Stimulated activated CD4-positive, alpha-beta T cell treated with anti-CD3 and anti-CD28 coated beads, Interleukin-4, amount 100 ng/mL, for 24 hours (primary cell): ENCODE measurements around the gene PLCB1.

Experiments
- DNase-seq: peaks from one replicate; pipeline ENCODE4 v3.0.0-alpha.2; 2020

The PLCB1 gene

DNA sequence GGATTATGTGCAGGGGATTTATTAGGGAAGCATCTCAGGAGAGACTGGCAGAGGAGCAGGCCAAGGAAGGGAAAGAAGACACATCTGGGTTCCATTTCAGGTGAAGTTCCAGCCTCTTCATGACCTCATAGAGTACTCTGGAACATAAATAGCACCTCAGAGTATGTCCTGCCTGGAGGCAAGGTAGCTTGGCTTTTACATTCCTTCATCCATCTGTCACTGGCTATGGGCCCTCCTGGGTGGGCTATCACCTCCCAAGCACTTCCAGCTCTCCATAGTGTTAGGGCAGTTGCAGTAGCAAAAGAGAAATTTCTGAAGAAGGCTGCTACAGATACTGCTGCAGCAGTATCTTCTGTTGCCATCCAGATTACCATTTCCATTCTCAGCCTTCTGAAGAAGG, 116.0 kb downstream of the PLCB1 start:
- DNase-seq: no peak

DNA sequence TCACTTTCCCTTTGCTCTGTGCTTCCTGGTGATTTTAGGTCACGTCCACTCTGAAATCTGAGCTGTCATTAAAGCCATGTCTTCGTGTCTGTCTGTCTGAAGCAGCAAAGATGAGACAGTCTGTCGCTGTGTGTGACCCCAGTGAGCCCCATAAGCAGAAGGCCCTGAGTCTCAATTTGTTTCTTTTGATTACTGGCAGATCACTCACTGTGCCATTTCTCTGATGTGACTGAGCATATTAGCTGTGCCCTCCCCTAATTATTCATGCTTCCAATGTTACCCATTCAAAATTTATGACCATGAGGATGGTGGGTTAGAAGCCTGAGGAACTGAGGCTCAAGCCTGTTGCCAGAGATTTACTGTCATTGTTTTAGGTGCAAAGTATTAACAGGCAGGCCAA, 117.6 kb downstream of the PLCB1 start:
- DNase-seq: no peak

DNA sequence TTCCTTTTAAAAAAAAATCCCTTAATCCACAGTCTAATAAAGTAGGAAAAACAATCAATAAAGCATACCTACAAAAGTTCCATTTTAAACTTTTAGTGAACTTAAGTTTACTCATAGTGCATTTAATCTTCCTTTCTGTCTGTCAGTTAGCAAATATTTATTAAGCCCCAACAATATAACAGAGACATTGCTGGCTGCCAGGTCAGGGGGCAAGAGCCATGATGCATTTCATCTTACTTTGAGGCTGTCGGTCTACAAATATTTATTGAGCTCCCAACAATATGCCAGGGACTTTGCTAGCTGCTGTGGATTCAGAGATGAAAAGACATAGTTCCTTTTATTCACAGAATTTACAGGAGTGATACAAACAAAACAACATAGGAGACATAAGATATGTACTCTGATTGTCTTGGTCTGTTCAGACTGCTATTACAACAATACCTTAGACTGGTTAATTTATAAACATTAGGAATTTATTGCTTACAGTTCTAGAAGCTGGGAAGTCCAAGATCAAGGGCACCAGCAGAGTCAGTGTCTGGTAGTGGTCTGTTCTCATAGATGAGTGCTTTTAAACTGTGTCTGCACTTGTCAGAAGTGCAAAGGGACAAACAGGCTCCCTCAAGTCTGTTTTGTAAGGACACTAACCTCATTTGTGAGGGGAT, 118.6 kb downstream of the PLCB1 start:
- no peak for DNase-seq

DNA sequence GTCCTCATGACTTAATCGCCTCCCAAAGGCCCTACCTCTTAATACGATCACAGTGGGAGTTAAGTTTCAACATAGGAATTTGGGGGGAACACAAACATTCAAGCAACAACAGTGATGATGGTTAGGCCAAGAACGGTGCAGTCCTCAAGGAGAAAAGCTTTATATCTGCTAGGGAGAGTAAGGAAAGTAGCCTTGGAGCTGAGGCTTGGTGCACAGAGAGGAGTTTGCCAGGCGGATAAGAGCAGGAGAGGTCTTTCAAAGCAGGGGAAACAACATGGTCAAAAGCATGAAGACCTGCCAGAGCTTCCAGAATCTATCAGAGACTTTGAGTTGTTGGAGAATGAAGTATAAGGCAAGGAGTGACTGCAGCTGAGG, 119.1 kb downstream of the PLCB1 start:
- DNase-seq: no peak

DNA sequence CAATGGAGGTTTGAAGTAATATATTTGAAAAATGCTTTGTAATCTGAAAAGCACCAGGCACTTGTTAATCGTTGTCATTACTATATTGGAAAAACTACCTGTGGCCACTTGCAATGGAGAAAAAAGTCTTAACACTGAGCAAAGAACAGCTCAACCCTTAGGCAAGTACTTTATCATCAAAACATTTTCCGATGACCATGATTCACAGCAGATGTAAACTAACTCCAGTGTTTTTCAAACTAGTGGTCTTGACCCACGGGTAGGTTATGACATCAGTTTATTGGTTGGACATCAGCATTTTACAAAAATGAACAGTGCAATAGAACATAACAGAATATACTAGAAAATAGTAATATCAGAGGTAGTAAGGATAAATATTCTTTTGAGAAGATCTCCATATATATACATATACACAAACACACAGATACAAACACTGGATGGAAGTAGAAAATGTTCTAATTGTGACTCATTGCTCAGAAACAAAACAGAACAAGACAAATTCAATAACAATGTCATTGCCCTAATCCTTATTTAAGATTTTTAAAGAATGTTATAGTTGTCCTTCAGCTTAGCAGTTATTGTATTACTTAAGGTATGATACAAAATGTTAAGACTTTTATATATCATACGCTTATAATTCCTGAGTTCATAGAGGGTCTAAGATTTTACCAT, 123.0 kb downstream of the PLCB1 start:
- DNase-seq: no peak

GRCh38 chr20:8255945-8256632, 124.0 kb downstream of the PLCB1 start:
- no peak for DNase-seq

DNA sequence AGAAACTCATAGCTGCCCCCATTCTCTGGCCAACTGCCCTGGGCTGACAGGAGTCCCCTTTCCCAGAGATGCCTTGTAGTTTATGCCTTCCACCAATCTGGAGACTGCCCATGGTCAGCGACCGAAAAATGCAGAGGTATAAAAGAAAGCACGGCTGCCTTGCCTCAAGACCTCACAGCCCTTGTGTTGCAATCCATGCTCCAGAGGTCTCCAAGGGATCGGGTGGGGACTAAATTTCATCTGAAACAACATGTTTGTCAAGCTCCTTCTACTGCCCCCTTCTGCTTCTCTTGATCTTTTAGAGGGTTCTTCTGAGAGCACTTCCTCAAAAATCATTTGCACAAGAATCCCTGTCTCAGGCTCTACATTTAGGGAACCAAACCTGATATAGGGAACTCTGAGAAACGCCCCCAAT, 128.8 kb downstream of the PLCB1 start:
- no peak for DNase-seq

DNA sequence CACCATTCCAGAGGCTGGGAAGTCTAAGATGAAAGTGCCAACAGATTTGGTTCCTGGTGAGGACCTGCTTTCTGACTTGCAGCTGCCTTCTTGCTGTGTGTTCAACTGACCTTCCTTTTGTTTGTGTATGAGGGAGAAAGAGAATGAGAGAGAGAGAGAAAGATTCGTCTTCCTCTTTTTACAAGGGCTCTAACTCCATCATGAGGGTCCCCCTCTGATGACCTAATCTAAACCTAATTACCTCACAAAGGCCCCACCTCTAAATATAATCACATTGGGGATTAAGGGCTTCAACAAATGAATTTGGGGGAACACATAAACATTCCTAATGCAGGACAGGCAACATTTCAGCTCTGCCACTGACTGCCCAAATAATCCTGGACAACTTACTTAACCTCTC, 130.7 kb downstream of the PLCB1 start:
- no peak for DNase-seq

DNA sequence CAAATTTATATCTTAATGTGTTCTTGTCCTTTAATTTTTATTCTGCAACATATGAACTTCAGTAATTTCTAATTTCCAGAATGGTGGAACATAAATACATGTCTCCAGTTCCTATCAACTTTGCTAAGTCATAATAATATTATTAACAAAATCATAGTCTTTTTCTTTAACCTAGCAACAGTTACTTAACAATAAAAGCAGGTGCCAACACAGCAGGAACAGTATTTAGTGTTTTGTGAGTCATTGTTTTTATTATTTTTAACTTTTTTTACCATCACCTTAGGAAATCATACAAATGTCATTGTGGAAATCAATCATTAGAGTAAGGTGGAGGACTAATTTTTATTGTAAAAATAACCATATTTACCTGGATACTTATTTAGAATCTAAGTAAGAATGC, 133.5 kb downstream of the PLCB1 start:
- DNase-seq: no peak

GRCh38 chr20:8267009-8267408, 134.9 kb downstream of the PLCB1 start:
- no peak for DNase-seq

GRCh38 chr20:8271727-8272126, 139.7 kb downstream of the PLCB1 start:
- no peak for DNase-seq

DNA sequence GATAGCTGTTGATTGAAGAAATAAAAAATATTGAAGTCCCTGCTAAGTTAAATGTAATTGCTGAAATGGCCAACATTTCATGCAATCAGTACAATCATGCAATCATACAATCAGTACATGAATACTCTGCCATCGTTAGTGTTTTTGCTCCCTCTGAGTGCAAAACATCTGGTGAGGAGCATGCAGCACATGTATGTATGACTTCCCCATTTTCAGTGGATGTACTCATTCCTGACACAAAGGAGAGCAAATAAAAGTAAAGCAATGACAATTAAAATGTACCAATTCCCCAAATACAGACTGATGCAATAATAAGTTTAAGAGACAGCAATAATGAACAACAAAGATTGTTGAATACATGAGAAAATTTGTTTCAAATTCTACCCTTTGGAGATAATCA, 140.7 kb downstream of the PLCB1 start:
- no peak for DNase-seq

GRCh38 chr20:8284902-8285301, 152.8 kb downstream of the PLCB1 start:
- no peak for DNase-seq

- DNase-seq: no peak
These were observed 155.3 kb downstream of the PLCB1 start for GRCh38 chr20:8287340-8287739.

DNA sequence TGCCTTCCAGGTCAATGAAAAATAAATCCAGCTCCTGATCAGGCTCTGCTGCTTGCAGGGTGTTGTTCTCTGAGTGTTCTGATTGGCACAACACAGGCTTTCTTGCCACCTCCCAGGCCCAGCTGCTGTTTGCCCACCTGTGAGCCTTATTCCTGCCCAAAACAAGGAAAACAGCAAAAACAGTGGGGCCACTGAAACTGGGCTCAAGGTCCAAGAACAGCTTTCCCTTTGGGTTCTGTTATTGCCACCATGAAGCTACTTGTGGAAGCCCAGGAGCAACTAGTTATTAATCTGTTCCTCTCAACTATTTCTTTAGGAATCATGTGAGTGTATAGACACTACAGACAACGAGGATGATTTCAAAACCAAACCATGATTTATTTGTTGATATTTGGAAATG, 159.1 kb downstream of the PLCB1 start:
- DNase-seq: no peak

DNA sequence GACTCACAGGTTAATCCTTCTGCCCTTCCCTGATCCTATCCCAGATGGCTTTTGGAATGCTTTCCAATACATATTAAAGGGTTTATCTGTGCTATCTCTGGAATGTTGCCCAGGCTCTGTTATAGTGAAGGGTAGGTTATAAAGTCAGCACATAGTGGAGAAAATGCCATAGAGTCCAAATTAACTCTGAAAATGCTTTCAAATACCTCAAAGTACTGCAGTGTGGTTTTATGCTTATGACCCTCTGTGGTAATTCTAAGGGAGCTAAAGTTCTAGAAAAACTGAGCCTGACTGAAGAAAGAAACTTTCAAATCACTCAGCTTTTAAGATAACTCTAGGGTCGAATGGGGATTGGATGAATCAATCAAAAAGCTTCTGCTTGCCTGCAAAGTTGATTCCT, 159.8 kb downstream of the PLCB1 start:
- DNase-seq: no peak

DNA sequence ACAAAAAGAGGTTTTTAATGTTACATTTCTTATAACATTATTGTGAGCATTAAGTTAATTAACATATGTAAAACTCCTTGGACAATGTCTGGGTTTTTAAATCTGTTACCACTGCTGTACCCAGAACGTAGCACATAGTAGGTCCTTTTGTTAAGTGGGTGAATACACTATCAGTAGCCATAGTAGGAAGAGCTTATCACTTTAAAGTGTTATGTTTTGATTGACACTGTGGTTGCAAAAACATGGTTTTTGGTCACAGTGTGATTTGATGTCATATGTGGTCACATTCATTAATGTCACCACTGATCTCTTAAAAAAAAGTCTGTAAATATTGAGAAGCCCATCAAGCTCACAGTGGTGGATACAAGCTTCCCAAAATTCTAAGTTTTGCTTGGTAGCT, 160.7 kb downstream of the PLCB1 start:
- DNase-seq: no peak

DNA sequence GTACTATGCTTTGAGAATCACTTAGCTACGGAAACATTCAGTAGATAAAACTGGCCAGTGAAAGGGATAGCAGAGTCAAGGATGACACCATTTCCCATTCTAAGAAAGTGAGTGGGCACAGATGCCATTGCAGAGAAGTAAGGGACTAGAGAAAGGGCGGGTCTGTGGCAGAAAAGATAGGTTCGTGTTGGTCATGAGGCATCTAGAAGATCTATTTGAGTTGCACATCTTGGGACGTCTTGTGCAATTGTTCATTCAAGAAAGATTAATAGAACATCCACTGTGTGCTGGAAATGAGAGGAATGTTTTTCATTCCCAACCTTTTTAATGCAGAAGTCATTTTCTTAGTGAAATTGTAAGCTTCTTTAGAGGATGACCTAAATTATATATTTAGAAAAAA, 161.7 kb downstream of the PLCB1 start:
- no peak for DNase-seq

DNA sequence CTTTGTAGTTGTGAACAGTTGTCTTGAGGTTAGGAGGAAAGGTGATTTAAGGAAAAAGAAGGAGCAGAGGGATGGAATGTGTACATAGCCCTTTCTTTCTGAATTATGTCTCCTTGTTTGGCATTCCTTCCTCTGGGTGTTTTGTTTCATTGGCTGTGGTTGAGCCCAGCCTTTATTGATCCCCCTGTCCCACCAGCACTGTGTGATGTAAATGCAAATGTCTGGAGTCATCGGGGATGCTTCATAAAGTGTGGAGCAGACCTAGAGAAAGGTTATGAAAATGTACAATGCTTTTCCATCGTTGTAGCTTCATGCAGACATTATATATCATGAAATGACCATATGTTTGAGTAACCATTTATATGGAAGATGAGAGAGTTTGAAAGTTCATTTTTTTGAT, 164.5 kb downstream of the PLCB1 start:
- no peak for DNase-seq

DNA sequence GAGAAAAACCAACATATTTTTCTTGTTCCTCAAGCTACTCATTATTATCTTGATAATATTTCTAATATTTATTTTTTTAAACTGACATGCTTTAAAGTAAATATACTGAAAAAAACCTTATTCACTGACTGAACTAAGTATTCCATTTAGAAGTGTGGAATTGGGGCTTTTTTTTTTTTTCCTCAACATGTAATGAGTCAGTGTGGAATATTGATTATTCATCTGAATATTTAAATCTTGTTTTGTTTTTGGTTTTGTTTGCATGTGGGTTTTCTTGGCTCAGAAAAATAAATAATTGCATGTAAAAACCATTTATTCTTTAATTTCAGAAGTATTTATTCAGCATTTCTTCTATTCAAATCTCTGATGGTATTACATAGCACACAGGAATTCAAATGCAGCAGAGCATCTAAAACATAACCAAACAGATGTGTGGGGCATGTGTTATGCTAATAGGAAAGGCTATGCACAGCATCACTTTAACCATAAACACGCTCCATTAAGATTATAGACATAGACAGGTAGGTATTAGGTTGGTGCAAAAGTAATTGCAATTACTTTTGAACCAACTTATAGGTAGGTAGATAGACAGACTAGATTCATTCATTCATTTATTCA, 166.5 kb downstream of the PLCB1 start:
- DNase-seq: no peak

- no peak for DNase-seq
These were observed 167.9 kb downstream of the PLCB1 start for GRCh38 chr20:8299921-8300320.

DNA sequence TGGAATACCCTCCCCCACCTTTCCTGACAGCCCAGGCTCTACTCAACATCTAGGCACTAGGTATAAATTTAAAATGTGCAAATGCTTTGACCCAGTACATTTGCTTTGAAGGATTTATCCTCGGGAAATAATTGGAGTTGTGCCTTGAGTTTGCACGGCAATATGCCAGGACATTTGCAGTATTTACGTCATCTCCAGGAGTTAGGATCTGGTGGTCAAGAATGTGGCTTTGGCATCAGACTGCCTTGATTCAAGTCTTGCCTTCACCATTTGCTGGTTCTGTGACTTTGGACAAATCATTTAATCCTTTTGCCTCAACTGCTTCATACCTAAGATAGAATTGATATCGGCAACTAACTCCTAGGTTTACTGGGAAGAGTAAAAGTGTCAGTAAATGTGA, 169.6 kb downstream of the PLCB1 start:
- DNase-seq: no peak

DNA sequence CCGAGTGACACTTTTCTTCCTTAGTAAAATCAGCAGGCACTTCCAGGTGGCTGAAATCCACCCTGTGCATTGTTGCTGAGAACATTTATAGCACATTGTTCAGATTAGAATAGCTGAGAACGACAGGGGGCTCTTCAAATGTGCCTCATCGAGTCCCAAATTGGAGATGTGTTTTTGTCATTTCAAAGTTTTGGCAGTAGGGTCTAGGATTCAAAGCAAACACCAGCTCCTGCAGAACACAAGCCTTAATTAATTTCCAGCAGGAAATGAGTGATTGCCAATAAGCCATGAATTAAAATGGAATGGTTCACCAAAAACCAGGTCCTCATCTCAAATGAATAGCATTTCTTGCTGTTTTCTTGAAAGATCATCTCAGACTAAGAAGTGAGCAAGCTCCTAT, 171.6 kb downstream of the PLCB1 start:
- DNase-seq: no peak
